Astrocyte (in vitro differentiated cells and primary cell): ENCODE results near the gene SYT6.

Experiments
- EZH2 ChIP-seq: IDR thresholded peaks from 2 replicates; pipeline ENCODE4 v1.6.1; 2012; ENCODE audit warnings: mild to moderate bottlenecking, low read length, inconsistent platforms; ENCODE audit not compliant: insufficient read depth
- TF ChIP-seq, protein P1 (sequence below): IDR thresholded peaks from 2 replicates; pipeline ENCODE4 v1.5.1; 2011; ENCODE audit warnings: low read depth, mild to moderate bottlenecking, inconsistent platforms, low read length, moderate library complexity; ENCODE audit not compliant: insufficient read depth

DNA sequence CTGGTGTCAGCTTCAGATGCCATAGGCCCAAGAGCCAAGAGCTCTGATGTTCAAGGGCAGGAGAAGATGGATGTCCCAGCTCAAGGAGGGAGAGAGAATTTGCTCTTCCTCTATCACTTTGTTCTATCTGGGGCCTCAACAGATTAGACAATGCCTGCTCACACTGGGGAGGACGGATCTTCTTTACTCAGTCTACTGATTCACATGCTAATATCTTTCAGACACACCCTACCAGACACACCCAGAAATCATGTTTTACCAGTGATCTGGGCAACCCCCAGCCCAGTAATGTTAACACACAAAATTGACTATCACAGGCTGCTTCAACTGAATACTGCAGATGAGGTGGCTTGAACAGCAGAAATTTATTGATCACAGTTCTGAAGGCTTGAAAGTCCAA lies 105.4 kb downstream of the SYT6 start:
- TF ChIP-seq, protein P1, sequence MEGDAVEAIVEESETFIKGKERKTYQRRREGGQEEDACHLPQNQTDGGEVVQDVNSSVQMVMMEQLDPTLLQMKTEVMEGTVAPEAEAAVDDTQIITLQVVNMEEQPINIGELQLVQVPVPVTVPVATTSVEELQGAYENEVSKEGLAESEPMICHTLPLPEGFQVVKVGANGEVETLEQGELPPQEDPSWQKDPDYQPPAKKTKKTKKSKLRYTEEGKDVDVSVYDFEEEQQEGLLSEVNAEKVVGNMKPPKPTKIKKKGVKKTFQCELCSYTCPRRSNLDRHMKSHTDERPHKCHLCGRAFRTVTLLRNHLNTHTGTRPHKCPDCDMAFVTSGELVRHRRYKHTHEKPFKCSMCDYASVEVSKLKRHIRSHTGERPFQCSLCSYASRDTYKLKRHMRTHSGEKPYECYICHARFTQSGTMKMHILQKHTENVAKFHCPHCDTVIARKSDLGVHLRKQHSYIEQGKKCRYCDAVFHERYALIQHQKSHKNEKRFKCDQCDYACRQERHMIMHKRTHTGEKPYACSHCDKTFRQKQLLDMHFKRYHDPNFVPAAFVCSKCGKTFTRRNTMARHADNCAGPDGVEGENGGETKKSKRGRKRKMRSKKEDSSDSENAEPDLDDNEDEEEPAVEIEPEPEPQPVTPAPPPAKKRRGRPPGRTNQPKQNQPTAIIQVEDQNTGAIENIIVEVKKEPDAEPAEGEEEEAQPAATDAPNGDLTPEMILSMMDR: no peak
- TF ChIP-seq EZH2: no peak
